ENCODE results near the gene RPH3AL. TPM values are rescaled to one million over a fixed set of nuclear protein-coding genes. Genes with fewer than 3 reads are reported as not detected.

Gene RPH3AL
- total RNA-seq, 2 experiments from 2014 or later, result 2.1 to 2.7 TPM

DNA sequence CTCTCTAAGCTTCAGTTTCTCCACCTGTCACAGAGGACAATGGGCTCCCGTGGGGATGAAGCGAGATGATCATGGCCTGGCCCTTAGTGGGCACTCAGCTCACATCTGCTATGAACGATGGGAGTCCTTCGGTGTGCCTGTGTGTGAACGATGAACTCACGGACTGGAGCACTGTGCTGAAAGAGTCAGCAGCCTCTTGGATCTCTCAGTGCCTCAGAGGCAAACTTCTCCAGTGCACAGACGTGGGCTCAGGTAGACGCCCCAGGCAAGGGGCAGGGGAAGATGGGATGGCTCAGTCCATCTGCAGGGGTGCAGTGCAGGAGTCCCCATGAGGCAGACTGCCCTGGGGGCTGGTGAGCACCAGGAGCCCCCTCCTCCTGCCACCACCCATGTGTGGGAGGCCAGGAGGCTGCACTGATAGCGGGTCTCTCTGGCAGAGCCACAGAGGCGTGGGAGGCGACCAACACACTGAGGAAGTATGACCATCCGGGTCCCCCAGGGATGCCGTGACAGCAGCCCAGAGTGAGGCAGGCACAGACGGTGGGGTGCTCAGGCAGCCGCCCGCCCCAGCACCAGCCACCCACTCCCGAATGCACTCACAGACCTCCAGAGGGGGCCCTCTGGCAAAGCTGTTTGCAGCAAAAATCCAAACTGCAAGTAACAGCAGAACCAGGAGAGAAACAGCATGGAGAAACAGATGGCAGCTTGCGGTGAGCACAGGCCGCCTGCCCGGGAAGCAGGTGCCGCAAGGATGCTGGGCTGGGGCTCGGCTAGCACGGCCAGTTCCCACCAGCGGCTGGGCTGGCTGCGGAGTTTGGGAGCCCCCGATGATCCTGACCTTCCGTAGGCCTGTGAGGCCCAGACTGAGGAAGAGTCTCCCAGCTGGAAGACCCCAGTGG lies 82.7 kb downstream of the RPH3AL start:
- H3K9me3 Mint-ChIP-seq, result peaks cover 2% of the 10 kb centered on the region
- POLR2A ChIA-PET, result no interaction called here
- DNase-seq (no peak), ATAC-seq (ENCODE audit: low read depth) (no peak)
- H3K36me3 Mint-ChIP-seq, result no peaks in the 10 kb centered on the region
- no peaks in the 10 kb centered on the region for H3K4me1 Mint-ChIP-seq
- H3K27ac Mint-ChIP-seq, result no peak overlapping the region
- H3K27me3 Mint-ChIP-seq, result no peaks in the 10 kb centered on the region
- no peak overlapping the region for H3K4me3 Mint-ChIP-seq

DNA sequence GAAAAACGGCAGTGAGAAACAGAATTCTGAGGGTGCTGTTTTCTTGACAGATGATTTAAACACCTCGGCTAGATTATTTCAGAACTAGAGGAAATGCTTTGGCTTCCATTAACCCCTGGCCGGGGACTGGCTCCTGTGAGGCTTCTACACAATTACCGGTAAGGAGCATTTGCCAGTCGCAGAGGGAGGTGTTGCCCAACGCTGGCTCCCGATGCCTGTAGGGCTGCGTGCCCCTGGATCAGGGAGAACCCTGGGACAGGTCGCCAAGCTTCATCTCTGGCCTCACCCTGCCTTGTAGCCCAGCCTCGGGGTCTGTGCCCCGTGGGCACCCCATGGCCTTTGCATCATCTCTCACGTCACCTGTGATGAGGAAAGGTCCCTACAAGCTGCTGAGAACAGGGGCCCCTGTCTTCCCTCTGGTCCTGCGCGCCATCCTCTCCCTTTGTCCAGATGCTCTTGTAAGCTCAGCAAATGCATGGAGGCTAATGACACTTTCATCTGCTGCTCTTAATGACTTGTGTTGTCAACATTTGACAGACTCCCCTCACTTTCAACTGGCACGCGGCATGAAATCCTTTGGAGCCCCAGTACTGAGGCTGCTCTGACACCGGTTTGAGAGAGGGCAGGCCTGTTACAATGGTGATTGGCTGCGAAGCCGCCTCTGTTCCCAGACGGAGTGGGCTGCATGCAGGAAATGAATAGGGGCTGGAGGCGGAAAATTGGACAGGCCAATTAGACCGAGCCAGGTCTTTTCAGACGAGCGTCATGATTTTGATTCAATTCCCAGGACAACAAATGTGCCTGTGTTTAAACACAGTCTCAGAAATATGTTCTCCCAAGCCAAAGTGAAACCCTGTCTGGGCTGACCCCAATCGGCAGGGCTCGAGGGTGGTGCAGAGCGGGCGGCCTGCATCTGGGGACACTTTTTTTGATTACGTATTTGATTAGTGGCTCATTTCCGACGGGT lies 85.6 kb downstream of the RPH3AL start:
- POLR2A ChIA-PET, result no interaction called here
- no peak for DNase-seq
- no peaks in the 10 kb centered on the region for H3K4me1 Mint-ChIP-seq
- no peaks in the 10 kb centered on the region for H3K9me3 Mint-ChIP-seq
- H3K27ac Mint-ChIP-seq, result no peak overlapping the region
- H3K36me3 Mint-ChIP-seq, result no peaks in the 10 kb centered on the region
- no peaks in the 10 kb centered on the region for H3K27me3 Mint-ChIP-seq
- H3K4me3 Mint-ChIP-seq, result no peak overlapping the region
- ATAC-seq (ENCODE audit: low read depth), result no peak

DNA sequence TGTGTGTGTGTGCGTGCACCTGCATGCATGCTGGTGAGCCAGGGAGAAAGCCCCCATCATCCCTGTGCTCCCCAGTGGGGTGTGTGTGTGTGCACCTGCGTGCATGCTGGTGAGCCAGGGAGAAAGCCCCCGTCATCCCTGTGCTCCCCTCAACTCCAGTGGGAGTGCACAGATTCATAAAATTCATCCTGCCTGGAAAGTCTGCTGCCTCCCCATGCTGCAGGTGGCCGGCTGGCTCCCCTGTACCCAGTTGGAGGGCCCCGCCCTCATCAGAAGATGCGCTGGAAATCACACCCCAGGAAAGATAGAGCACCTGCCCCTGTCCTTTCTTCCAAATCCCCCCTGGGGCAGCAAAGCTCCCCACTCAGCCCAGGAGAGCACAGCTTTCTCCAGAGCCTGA lies 86.4 kb downstream of the RPH3AL start:
- H3K27me3 Mint-ChIP-seq, result no peaks in the 10 kb centered on the region
- no peaks in the 10 kb centered on the region for H3K9me3 Mint-ChIP-seq
- H3K27ac Mint-ChIP-seq, result no peak overlapping the region
- POLR2A ChIA-PET, result no interaction called here
- DNase-seq, result peak; percentile 9
- no peak overlapping the region for H3K4me3 Mint-ChIP-seq
- H3K36me3 Mint-ChIP-seq, result no peaks in the 10 kb centered on the region
- H3K4me1 Mint-ChIP-seq, result no peaks in the 10 kb centered on the region
- ATAC-seq (ENCODE audit: low read depth), result no peak

DNA sequence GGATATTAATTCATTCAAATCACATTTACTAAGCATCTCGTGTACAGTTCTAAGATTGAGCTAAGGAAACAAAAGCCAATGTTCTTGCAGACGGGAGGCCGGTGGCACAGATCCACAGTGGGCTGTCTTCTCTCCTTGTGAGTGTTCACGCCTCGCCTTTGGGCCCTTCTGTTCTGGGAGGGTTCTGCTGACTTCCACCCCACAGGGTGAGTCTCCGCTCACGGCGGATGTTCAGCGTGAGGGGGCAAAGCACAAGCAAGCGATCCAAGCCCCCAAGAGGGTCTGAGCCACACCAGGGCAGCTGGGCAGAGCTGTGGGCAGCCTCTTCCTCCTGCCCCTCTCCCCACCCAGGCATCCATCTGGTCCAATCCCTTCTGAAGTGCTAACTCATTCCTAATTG lies 86.9 kb downstream of the RPH3AL start:
- ATAC-seq (ENCODE audit: low read depth) (no peak), DNase-seq (no peak)
- Mint-ChIP-seq H3K27me3 (no peaks in the 10 kb centered on the region), H3K9me3 (no peaks in the 10 kb centered on the region), H3K4me1 (no peaks in the 10 kb centered on the region), H3K36me3 (no peaks in the 10 kb centered on the region), H3K27ac (no peak overlapping the region), H3K4me3 (no peak overlapping the region)
- POLR2A ChIA-PET, result no interaction called here

DNA sequence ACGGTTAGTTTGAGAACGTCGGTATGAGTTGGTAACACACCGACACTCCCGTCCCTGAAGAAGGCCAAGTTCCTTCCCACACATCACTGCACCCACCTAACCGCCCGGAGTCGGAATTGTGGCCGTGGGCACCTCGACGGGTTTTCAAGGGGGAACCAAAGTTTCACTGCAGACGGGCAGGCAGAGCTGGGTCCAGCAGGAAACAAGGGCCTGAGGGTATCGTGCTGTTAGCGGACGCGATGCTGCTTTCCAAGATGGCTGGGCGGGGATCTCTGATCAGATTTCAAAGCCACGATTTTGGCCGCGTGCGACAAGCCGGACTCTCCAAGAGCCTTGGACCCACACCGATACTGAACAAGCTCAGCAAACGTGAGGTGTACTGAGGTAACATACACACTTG lies 88.8 kb downstream of the RPH3AL start:
- ATAC-seq (ENCODE audit: low read depth) (no peak), DNase-seq (peak; percentile 12)
- Mint-ChIP-seq H3K27me3 (peaks cover 9% of the 10 kb centered on the region), H3K9me3 (no peaks in the 10 kb centered on the region), H3K4me1 (no peaks in the 10 kb centered on the region), H3K27ac (no peak overlapping the region), H3K36me3 (no peaks in the 10 kb centered on the region), H3K4me3 (no peak overlapping the region)
- POLR2A ChIA-PET, result no interaction called here

DNA sequence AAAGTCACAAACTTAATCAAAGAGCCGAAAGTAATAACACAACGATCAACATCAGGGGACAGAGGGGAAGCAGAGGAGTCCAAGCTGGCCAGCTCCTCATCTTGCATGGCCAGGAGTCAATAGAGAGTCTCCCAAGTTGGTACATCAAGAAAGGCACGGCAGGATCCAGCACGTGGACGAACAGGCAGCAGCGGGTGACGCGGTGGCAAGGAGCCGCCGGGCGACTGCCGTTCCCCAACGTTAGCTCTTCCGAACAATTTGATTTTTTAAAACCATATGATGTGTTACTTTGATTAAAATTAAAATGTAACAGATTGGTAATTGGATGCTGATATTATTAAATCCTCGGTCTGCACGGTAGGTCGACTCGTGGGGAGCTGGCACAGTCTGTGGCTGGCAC lies 89.3 kb downstream of the RPH3AL start:
- Mint-ChIP-seq H3K27ac (no peak overlapping the region), H3K36me3 (no peaks in the 10 kb centered on the region), H3K9me3 (no peaks in the 10 kb centered on the region), H3K4me1 (no peaks in the 10 kb centered on the region), H3K27me3 (peaks cover 11% of the 10 kb centered on the region), H3K4me3 (no peak overlapping the region)
- POLR2A ChIA-PET, result no interaction called here
- DNase-seq (no peak), ATAC-seq (ENCODE audit: low read depth) (no peak)

DNA sequence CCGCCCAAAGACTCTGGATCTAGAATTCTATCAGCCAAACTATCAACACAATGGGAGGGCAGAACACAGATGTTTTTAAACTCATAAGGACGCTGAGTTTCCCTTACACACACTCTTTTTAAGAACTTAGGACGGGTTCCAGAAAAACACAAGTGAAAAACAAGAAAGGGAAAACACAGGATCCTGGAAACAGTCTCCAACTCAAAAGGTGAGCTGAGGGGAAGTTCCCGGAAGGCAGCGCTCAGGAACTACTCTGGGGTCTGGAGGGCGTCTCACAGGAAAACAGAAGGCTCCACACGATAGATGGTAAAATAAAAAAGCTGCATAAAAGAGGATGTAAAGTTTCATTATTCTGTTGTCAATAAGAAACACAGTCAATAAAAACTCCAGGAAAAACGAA lies 91.0 kb downstream of the RPH3AL start:
- no peaks in the 10 kb centered on the region for H3K9me3 Mint-ChIP-seq
- H3K4me3 Mint-ChIP-seq, result no peak overlapping the region
- peaks cover 1% of the 10 kb centered on the region for H3K4me1 Mint-ChIP-seq
- peaks cover 14% of the 10 kb centered on the region for H3K27me3 Mint-ChIP-seq
- ATAC-seq (ENCODE audit: low read depth) (no peak), DNase-seq (no peak)
- H3K36me3 Mint-ChIP-seq, result no peaks in the 10 kb centered on the region
- POLR2A ChIA-PET, result no interaction called here
- H3K27ac Mint-ChIP-seq, result no peak overlapping the region

DNA sequence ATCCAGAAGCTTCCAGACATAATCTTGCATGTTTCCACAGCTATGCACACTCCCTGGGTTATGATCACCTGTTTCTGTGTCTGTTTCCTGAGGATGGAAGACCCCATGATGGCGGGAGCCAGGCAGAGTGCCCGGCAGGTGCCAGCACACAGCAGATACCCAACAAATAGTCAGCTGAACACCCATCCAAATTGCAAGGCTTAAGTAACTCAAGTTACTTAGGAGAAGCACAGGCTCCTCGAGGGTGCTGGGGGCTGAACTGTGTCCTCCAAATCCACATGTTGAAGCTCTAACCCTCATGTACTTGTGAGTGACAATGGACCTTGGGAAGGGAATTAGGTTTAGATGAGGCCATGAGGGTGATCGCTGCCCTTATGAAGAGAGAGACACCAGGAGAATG lies 91.7 kb downstream of the RPH3AL start:
- Mint-ChIP-seq H3K4me3 (no peak overlapping the region), H3K27me3 (peaks cover 14% of the 10 kb centered on the region), H3K9me3 (no peaks in the 10 kb centered on the region), H3K4me1 (peaks cover 1% of the 10 kb centered on the region), H3K27ac (no peak overlapping the region), H3K36me3 (no peaks in the 10 kb centered on the region)
- DNase-seq, result peak; percentile 4
- ATAC-seq (ENCODE audit: low read depth), result no peak
- POLR2A ChIA-PET, result no interaction called here

DNA sequence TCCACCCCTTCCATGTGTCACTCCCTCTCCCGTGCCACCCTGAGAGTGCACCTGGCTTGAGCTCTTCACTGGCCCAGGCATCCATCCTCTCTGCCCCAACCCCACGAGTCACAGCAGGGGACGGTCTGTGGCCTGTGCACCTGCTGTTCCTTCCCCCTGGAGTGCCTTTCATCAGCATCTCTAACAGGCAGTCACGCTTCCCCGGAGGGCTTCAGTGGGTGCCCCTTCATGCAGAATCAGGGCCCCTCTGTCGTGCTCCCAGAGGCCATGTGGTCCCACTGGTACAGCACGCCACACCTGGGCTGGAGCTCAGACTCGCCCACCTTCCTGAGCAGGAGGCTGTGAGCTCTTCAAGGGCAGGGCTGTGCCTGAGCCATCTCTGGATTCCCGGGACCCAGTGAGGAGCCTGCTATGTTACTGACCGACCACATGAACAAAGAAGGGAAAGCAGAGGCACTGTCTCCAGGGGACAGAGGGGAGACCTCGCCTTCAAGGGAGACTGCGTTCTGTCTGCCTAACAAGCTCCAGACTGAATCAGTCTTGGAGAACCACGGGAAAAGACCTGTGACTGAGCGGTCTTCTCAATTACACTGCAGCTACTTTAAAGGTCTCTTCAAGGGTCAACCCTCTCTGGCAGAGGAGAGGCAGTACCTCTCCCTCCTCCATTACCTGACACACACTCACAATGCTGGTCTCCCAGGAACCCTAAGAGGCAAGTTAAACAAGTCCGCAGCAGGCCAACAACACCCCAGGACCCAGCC lies 92.4 kb downstream of the RPH3AL start:
- Mint-ChIP-seq H3K27ac (no peak overlapping the region), H3K4me1 (peaks cover 1% of the 10 kb centered on the region), H3K9me3 (no peaks in the 10 kb centered on the region), H3K4me3 (no peak overlapping the region), H3K36me3 (no peaks in the 10 kb centered on the region), H3K27me3 (peaks cover 14% of the 10 kb centered on the region)
- POLR2A ChIA-PET, result no interaction called here
- DNase-seq, result peak; percentile 18
- ATAC-seq (ENCODE audit: low read depth), result no peak

DNA sequence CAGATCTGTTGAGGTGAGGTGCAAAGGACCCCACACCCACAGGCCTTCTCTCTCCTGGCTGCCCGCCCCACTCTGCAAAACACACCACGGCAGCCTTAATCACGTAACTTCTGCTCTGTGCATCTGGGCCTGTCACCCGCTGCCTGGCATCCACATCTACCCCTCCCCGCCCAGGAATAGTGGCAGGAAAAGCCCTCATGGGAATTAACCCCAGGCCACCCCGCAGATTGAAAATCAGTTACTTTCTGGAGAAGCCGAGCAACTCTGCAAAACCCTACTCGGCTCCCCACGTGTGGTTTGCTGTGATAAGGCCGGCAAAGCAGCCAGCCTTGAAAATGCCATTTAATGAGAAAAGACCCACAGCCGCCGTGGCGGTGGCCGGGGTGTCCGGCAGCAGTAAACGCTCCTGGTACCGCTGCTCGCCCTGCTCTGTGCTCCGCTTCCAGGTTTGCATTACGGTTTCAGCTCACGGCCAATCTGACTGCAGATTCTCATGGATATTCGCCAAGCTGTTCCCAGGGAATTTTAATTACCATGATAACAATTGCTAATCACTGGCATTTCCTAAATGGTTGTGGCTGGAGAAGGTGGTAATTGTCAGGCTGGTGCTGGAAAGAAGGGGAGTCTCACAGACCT lies 93.1 kb downstream of the RPH3AL start:
- Mint-ChIP-seq H3K27me3 (peaks cover 14% of the 10 kb centered on the region), H3K27ac (no peak overlapping the region), H3K4me1 (peaks cover 1% of the 10 kb centered on the region), H3K4me3 (no peak overlapping the region), H3K36me3 (no peaks in the 10 kb centered on the region), H3K9me3 (no peaks in the 10 kb centered on the region)
- ATAC-seq (ENCODE audit: low read depth), result no peak
- peak; percentile 16 for DNase-seq
- POLR2A ChIA-PET, result no interaction called here

DNA sequence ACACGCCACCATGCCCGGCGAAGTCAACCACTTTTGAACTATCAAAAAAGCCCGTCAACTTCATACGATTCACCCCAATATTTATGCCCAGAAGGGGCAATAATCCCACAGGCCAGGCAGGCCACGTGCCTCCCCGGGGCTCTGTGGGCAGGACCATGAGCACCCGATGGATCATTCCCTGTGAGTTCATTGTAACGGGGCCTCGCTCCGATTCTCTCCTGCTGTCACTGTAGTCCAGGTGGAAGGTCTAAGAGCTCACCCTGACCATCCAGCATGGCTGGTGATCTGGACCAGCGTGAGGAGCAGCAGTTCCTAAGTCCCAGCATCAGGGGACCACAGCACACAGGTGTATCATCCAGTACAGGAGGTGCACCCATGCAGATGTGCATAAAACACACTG lies 93.7 kb downstream of the RPH3AL start:
- POLR2A ChIA-PET, result no interaction called here
- no peaks in the 10 kb centered on the region for H3K36me3 Mint-ChIP-seq
- peak; percentile 8 for DNase-seq
- no peak overlapping the region for H3K4me3 Mint-ChIP-seq
- no peak for ATAC-seq (ENCODE audit: low read depth)
- no peaks in the 10 kb centered on the region for H3K9me3 Mint-ChIP-seq
- H3K4me1 Mint-ChIP-seq, result peaks cover 1% of the 10 kb centered on the region
- peaks cover 14% of the 10 kb centered on the region for H3K27me3 Mint-ChIP-seq
- no peak overlapping the region for H3K27ac Mint-ChIP-seq

DNA sequence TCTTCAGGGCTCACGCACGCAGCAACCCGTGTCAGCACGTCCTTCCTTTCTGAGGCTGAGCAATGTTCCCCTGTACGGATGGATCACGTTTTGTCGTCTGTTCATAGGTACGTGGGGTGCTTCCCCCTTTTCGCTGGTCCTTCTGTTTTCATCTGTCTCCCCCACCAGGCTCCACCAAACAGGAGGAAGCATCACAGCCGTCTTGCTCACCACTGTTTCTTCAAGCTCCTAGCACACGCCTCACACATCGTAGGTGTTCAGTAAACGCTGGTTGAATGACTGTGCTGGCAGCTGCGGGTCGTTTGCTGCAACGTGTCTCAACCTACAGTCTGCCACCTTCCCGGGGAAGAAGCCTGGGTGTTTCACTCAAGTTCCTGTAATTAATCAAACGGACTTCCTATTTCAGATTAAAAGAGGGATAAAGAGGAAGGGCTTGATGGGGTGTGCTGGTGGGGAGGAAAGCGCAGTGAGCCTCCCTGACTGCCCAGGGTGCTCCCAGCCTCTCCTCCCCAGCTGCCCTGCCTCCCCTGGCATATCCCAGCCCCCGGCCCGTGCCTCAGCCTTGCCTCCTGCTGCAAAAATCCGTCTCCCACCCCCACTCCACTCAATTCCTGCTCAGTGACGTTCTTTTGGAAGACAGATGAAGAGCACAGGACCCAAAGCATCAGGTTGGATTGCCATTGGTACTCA lies 94.4 kb downstream of the RPH3AL start:
- Mint-ChIP-seq H3K27ac (no peak overlapping the region), H3K4me1 (peaks cover 1% of the 10 kb centered on the region), H3K9me3 (no peaks in the 10 kb centered on the region), H3K36me3 (no peaks in the 10 kb centered on the region), H3K27me3 (peaks cover 14% of the 10 kb centered on the region), H3K4me3 (no peak overlapping the region)
- DNase-seq, result peak; percentile 13
- POLR2A ChIA-PET, result no interaction called here
- ATAC-seq (ENCODE audit: low read depth), result no peak

Measured in activated naive CD8-positive, alpha-beta T cell treated with anti-CD3 and anti-CD28 coated beads, Interleukin-2, amount 10 ng/mL, durations not matched to agents 7 days and 5 days (primary cell).